Left ventricle myocardium superior (tissue), 1 donor: ENCODE measurements around the gene SHOC1. TPM values are rescaled to one million over a fixed set of nuclear protein-coding genes. Genes with fewer than 3 reads are reported as not detected.

ENCODE experiments used
- total RNA-seq: library from RNA; stranded (reverse); fragmentation: NEBNext Ultra II Directional; extraction: Animal tissue kit (Norgen Biotek cat#: 25700); gene quantifications from one replicate; pipeline ENCODE4 v1.2.1, GENCODE V29; 2021
- donor health status: DM: no; HTN: yes; CAD: no; lungs with severe emphysema.

The SHOC1 gene
- total RNA-seq, 1 donor from 2014 or later = not detected

Other genes with a start within 250 kb of the SHOC1 start
- gene PTGR1, start 195.3 kb downstream of the SHOC1 start, total RNA-seq = 46.8 TPM
- gene DNAJC25, start 163.6 kb downstream of the SHOC1 start, total RNA-seq = 5.3 TPM
- 26.6 TPM for gene GNG10, start 133.3 kb downstream of the SHOC1 start, total RNA-seq
- 13.5 TPM for gene UGCG, start 101.9 kb upstream of the SHOC1 start, total RNA-seq